GM18861 (cell line): ENCODE results near the gene ST3GAL3.

Source experiments
- ATAC-seq: cut with Tn5 transposase; IDR thresholded peaks from one replicate; pipeline ENCODE4 v1.9.1; 2021; ENCODE audit not compliant: unreplicated experiment

The ST3GAL3 gene

DNA sequence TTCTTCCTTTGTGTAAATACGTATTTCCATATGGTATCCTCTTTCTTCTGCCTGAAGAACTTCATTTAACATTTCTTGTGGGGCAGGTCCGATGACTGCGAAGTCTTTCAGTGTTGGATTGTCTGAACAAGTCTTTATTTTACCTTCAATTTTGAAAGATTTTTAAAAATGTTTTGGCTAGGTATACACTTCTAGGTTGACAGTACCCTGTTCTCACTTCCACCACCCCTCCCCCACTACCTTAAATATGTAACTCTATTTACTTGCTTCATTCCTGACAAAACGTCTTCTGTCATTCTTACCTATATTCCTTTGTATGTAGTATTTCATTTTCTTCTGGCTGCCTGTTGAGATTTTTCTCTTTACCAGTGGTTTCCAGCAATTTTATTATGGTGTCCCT is 140.5 kb downstream of the ST3GAL3 start:
- ATAC-seq: no peak

DNA sequence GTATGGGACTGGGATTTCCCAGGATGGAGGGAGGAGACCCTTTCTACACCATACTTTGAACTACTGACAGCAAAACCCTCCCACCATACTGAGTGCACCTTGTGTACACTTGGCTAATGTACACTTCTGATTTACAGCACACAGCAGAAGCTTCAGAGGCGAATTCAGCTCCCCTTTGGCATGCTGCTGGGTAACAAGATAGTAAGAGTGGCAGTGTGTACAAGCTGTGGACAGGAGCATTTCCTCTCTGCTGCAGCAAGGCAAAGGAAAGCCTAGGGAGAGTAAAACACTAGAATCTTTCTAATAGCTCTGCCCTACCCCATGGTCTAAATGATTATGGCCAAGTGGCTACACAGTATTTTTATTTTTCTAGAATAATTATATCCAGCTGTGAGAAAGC is 142.3 kb downstream of the ST3GAL3 start:
- ATAC-seq: no peak

DNA sequence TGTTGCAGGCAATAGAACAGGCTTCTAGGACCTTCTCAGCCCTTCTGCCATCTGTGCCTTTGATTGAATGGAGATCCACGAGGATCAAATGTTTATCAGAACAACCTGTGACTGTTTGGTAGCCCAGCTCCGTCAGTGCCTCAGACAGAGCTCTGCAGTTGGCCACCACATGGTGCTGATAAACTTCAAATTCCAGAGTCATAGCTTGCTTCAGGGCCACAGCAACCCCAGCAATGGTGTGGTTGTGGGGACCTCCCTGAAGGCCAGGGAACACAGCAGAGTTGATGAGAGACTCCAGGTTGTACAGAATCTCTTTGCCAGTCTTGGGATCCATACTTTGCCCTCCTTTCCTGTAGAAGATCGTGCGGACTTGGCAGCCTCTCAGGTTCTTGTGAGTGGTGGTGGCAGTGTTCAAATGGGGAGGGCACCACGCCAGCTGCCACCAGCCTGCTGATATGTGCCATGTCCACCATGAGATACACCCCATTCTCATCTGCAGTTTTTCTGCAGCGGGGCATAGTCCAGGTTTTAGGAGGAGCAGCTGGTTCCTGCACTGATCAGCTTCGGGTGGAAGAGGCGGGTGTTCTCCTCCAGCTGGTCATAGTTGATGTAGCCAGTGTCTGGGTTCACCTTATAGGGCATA is 143.4 kb downstream of the ST3GAL3 start:
- ATAC-seq: no peak

DNA sequence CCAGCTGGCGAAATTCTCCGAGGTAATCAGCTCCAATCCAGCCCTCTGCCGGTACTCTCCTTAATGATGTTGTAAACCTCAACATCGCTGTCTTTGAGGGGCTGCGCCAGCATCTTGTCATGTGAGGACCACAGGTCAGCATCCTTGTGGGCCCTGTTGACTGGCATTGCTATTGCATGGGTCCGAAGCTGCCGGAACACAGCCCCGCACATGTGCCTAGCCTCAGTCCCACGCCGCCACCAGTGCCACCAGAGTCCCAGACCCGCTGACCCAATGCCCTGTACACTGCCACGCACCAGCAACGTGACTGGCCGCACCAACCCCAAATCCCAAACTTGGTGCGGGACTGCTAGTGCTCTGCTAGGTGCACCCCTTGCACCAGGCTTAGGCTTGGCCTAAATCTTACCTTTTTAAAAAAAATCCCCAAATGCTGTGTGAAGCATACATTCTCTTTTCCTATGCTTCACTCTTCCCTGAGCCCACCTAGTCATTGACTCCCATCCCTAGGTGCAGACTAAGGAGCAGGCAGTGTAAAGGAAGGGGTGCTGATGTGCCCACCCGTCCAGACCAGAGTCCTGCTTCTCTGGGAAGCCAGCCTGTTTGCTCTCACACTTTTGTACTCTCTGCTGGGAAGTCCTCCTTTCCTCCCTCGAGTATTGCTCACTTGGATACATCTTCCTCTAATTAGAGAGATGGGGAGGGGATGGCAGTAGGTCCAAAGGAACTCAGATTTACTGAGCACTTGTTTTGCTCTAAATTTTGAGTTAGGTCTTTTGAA is 144.4 kb downstream of the ST3GAL3 start:
- no peak for ATAC-seq

DNA sequence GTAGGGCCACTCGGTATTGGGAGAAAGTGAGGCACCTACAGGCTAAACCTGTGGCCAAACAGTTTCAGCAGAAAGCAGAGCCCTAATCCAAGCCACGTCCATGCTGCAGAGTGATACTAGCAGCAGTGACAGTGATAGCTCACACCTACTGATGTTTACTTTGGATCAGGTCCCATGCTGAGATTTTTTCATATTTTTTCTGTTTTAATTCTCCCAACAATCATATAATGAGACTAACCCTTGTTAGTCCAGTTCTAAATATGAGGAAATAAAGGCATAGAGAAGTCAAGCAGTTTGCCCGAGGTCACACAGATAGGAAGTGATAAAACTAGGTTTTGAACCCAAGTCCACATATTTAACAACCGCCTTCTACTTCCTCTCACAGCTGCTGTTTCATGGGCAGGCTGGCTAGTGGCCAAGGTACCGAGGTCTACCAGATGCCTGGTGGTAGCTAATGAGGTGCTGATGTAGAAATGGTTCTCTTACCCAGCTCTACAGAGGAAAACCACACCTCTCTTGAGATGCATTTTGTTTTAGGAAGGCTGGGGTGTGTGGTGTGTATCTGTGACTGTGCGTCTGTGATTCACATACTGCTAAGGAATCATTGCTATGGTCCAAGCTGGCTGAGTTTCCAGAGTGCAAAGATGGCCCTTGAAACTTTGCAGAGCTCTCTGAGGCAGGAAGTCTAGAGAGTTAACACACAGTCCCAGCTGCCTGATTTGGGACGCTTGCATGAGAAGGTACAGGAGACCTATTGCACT is 146.0 kb downstream of the ST3GAL3 start:
- ATAC-seq: peak; percentile 45

DNA sequence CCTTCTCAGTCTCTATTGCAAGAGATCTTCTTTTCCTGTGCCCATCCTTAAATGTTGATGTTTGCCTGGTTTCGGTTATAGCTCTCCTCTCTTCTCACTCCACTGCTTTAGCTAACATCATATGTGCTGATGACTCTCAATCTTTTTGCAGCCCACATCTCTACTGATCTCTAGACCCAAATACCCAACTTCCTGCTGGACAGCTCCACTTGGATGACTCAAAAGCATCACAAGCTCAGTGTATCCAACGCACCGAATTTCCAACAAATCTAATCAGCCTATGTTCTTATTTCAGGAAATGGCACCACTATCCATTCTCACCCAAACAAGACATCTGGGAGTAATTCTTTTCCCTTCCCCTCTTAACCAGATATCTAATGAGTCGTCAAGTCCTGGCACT is 147.1 kb downstream of the ST3GAL3 start:
- no peak for ATAC-seq

DNA sequence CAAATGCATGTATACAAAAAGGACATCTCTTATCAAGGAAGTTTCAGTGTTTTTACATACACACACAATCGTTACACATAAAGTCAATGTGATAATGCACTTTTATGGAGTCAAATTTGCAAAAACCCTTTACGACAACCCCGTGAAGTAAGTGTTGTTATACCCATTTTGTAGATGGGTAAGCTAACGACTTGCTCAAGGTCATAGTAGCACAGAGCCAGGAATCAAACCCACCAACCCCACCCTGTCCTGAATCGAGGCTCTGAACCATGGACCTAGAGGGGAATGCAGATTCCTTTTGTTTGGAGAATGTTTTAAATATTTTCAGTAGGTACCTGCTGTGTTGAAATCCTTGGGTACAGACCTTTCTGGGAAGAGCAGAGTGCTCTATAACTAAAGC is 148.9 kb downstream of the ST3GAL3 start:
- no peak for ATAC-seq

DNA sequence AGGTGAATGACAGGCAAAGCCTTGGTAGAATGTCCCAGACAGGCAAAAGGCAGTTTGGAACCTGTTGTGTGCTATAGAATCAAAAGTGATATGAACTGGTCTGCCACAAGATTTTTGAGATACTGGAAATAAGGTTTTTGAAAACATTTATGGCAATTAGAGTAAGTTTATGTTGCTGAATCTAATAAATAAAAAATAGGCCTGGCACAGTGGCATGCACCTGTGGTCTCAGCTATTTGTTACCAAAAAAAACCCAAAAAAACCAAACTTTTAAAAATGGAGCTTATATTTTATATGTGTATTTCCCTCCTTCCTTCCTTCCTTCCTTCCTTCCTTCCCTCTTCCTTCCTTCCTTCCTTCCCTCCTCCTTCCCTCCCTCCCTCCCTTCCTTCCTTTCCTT is 149.8 kb downstream of the ST3GAL3 start:
- no peak for ATAC-seq

DNA sequence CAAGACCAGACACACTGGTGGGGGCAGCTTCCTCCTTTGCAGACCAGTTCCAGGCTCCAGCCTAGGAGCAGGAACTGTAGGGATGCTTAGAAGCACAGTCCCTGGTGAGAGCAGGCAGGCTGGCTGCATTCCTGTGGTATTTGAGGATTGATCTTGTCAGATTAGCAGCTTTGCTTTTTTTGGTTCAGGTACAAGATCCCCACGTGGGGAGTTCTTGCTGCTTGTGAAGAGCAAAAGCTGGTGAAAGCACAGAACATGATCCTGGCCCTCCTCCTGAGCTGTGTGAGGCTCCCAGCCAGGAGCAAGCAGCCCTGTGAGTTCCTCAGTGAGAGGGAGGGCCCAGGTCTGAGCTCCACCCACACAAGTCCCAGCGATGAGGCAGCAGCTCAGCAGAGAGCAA is 151.0 kb downstream of the ST3GAL3 start:
- ATAC-seq: no peak

DNA sequence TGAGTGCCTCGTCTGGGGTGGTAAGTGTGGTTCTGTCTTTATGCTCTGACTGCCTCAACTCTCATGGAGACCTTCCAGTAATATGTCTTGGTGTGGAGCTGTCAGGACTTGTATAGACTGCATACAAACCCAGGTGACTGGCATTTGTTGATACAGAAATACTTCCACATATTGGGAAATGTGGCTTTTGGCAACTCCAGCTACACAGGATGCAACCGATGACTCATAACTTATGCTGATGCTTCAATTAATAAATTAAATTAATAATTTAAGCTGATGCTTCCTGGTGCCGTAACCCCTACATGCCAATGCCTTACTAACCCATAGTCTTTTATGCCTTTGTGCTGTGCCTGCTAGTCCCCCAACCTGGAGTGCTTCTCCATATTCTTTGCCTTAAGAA is 154.0 kb downstream of the ST3GAL3 start:
- ATAC-seq: no peak

DNA sequence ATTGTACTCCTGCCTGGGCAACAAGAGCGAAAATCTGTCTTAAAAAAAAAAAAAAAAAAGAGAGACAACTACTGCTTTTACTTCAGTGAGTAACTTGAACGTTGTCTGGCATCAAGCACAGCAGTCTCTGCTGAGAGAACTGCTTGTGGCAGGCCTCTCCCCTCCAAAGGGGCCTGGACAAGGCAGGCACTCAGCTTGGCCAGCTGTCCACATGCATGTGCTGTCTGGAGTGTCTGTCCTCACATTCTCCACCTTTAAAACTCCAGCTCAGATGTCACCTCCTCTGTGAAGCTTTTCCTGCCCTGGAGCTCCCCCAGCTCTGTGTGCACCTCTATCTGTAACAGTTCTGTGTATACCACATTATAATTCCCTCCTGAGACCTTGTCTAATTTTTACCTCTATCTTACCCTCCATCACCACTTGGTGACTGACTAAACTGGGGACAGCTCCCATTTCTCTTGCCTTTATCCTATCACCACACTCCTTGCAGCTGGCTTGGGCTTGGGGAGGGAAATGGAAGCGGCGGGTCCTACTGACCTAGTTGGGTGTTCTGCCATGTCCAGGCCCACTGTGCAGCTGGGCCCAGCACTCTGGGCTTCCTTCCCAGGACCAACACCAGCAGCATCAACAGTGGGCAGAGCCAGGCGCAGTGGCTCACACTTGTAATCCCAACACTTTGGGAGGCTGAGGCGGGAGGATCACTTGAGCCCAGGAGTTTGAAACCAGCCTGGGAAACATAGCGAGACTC is 154.8 kb downstream of the ST3GAL3 start:
- ATAC-seq: no peak

DNA sequence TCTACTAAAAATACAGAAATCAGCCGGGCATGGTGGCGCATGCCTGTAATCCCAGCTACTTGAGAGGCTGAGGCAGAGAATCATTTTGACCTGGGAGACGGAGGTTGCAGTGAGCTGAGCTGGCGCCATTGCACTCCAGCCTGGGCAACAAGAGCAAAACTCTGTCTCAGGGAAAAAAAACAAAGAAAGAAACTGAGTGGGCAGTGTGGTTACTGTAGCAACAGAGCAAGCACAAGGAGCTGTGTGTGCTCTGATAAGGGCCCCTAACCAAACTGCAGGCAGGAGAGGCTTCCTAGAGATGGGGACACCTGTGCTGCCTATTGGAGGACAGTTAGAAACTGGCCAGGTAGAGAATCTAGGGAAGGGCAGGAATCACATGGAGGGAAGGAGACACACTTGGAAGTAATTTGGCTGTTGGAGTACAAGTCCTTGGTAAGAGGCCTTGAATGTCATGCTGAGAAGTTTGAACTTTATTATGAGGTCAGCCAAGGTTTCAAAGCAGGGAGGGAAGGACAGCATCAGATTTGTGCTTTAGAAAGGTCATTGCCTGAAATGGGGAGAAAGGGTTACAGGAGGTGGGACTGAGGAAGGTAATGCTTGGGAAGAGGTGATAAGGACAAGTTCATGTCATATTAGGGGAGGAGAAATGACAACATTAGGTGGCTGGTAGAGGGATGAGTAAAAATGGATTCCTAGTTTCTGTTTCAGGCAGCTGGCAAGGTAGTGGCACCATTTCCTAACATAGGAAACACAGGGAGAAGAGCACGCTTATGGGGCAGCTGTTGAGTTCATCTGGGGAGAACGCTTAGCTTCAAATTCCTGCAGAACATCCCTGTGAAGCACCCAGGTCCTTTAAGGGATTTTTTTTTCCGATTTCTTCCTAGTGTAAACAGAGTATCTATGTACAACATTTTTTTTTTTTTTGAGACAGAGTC is 157.0 kb downstream of the ST3GAL3 start:
- ATAC-seq: no peak

DNA sequence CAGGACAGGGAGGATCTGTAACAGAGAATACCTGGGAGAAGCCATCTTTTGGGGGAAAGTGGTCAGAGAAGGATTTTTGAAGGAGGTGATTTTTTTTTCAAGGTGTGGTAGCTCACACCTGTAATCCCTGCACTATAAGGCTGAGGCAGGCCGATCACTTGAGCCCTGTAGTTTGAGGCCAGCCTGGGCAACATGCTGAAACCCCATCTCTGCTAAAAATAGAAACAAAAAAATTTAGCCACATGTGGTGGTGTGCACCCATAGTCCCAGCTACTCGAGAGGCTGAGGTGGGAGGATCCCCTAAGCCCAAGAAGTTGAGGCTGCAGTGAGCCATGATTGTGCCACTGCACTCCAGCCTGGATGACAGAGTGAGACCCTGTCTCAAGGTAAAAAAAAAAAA is 158.9 kb downstream of the ST3GAL3 start:
- ATAC-seq: no peak

DNA sequence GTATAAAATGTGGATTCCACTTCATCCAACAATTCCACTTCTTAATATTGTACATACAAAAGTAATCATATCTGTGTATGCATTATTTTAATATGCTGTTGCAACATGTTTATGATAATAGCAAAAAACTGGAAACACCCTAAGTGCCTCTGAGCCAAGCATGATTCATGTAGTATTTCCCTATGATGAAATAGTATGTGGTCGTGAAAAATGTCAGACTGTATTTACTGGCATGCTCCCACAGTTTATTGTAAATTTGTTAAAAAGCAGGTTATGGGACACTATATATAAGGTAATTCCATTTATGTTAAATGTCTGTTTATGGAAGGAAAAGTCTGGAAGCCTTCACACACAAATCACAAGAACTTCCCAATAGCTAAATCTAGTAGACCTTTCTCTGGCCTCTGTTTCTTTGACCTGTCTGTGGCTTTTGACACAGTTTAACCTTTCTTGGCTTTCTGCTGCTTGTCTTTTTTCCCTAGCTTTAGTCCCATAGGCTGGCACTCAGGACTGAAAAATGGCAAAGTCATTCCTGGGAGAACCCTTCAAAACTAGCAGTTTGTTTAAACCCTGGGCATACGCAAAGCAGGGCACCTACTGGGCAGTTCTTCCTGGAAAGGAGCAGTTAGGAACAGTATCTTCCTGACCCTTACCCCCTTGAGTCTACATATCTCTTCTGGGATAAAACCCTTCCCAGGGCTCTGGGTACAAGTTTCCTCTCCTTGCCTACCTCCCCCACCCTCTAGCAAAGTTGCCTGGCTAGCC is 160.8 kb downstream of the ST3GAL3 start:
- ATAC-seq: no peak

DNA sequence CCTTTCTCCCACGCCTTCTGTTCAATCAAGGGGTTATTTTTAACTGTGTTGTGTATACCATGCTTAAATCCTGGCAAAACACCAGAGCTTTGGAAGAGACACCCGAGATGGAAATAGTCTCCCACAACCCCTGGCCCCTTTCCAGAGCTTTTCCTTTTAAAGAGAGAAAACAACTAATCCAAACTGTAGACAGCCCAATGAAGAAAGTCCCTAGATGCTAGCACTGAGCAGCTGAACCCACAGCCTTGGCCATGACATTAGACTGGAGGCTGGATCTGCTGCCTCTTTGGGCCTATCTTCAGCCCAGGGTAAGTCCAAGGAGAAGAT is 161.4 kb downstream of the ST3GAL3 start:
- ATAC-seq: no peak

DNA sequence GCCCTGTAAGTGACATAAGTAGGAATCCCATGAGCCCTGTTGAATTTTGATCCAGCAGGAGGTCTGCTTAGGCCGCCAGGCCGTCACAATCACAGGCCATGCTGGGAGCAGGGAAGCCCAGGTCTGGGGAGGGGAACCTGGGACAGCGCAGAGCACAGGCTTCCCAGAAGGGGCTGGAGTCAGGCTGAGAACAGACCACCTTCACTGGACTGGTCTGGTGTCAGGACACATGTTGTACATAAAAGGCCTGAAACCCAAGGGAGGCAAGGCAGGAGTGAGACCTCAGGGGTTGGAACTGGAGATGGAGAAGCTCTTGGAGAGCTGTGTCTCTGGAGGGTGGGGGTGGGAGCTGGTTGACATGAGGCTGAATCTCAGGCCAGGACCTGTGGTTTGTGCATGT is 163.0 kb downstream of the ST3GAL3 start:
- ATAC-seq: no peak

DNA sequence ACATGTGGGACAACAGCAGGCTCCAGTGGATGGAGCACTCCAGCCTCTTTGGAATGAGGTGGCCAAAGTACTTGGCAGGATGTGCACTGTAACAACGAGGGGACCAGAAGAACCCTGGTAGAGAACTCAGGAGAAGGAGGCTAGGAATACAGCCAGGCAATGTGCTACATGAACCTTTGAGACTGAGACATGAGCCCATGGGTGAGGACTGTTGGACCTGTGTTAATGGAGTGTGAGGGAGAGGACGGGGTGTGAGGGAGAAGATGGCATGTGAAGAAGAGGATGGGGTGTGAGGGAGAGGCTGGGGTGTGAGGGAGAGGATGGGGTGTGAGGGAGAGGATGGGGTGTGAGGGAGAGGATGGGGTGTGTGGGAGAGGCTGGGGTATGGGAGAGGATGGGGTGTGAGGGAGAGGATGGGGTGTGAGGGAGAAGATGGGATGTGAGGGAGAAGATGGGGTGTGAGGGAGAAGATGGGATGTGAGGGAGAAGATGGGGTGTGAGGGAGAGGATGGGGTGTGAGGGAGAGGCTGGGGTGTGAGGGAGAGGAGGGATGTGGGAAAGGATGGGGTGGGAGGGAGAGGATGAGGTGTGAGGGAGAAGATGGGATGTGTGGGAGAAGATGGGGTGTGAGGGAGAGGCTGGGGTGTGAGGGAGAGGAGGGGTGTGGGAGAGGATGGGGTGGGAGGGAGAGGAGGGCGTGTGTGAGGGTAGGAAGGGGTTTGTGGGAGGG is 164.0 kb downstream of the ST3GAL3 start:
- no peak for ATAC-seq

DNA sequence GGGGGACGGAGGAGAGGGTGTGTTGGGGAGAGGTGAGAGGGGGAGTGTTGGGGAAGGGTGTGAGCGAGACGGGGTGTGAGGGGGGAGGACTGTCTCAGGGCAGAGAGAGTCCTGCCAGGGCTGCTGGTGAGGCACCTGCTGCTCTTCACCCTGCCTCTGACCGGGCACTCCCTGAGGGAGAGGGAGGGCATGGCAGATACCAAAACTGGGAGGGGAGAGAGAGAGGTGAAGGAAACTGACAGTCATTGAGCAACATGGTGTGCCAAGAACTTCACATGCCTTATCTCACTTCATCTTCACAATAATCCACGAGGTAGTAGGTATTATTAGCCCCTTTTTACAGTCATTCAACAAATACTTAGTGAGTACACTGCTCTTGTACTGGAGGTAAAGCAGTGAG is 164.9 kb downstream of the ST3GAL3 start:
- no peak for ATAC-seq

DNA sequence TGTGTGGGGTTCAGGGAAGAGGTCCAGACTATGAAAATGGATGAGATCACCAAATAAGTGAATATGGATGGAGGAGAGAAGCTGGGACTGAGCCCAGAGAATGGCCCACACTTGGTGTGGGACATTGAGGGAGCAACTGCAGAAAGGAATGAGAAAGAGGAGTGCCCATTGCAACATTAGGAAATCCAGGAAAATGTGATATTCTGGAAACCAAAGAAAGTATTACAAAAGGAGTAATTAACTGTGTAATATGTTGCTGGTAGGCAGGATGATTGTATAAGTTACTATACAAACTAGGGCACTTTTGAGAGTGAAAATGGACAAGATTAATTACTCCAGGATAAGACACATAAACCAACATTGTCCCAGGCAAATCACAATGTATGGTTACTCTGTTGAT is 166.5 kb downstream of the ST3GAL3 start:
- ATAC-seq: no peak
